SK-N-MC (cell line): ENCODE results near the gene MRPL41.

Experiments used
- FOXP2 ChIP-seq: optimal IDR thresholded peaks from 2 replicates; pipeline ENCODE3; 2011; ENCODE audit warnings: mild to moderate bottlenecking, moderate library complexity; ENCODE audit not compliant: insufficient read depth; ENCODE audit errors: extremely low read length, control extremely low read depth
- POLR2AphosphoS5 ChIP-seq: IDR thresholded peaks from 2 replicates; pipeline ENCODE4 v1.6.1; 2012; ENCODE audit warnings: mild to moderate bottlenecking, low read depth, low read length, borderline replicate concordance

DNA sequence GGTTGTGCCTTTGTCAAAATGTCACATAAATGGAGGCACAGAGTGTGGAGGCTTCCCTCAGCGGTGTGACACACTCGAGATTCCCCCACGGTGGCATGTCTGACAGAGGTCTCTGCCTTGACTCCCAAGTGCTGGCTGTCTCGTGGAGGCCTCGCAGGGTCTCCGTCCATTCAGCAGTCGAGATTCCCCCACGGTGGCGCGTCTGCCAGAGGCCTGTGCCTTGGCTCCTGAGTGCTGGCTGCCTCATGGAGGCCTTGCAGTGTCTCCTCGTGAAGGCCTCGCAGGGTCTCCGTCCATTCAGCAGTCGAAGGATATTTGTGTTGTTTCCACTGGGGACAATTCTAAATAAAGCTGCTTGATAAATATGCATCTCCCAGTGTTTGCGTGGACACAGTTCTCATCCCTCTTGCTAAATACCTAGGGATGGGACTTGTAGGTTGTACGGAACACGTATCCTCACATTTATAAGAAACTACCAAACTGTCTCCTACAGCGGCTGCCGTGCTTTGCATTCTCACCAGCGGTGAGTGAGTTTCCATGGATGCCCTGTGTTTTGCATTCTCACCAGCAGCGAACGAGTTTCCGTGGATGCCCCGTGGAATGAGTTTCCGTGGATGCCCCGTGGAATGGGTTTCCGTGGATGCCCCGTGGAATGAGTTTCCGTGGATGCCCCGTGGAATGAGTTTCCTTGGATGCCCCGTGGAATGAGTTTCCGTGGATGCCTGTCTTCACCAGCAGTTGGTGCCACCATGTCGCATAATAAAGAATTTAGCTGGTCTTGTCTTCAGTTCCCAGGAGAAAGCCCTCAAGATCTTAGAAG lies 27.3 kb upstream of the MRPL41 start:
- TF ChIP-seq POLR2AphosphoS5 = no peak
- TF ChIP-seq FOXP2 = no peak
